Thoracic aorta (tissue), 2 donors: ENCODE data around the gene TGFB2. TPM values are rescaled to one million over a fixed set of nuclear protein-coding genes. Genes with fewer than 3 reads are reported as not detected.
A peak's percentile ranks its signal among the peaks of the same experiment; 100 is the strongest.

Experiments
- ATAC-seq: fragments of 150-250 bp; one replicate; pipeline ENCODE4 v1.8.0; 2017; ENCODE audit warnings: low read depth; ENCODE audit not compliant: insufficient number of reproducible peaks, low FRiP score
- DNase-seq: peaks from one replicate; pipeline ENCODE4 v3.0.0-alpha.2; 2020; ENCODE audit warnings: low spot score
- H3K27ac ChIP-seq, 2 donors: fragments of 200-600 bp; sonication (generic); 1 replicate in 1 of 2; 2 replicates in 1 of 2; pipeline ENCODE4 v1.5.1; 2016; ENCODE audit warnings: mild to moderate bottlenecking in 2 of 2, moderate library complexity in 2 of 2
- H3K27me3 ChIP-seq: fragments of 200-600 bp; sonication (generic); replicated peaks from 2 replicates; pipeline ENCODE4 v1.6.0; 2016; ENCODE audit warnings: mild to moderate bottlenecking; ENCODE audit not compliant: insufficient read depth
- H3K36me3 ChIP-seq: fragments of 200-600 bp; sonication (generic); one replicate; pipeline ENCODE4 v1.5.1; 2016
- H3K4me1 ChIP-seq, 2 donors: fragments of 200-600 bp; sonication (generic); 1 replicate in 1 of 2; 2 replicates in 1 of 2; pipeline versions ENCODE4 v1.5.1 to v1.6.0; 2016; ENCODE audit warnings: low read depth in 2 of 2, mild to moderate bottlenecking in 1 of 2; ENCODE audit not compliant: control insufficient read depth in 1 of 2
- H3K4me3 ChIP-seq: fragments of 200-600 bp; sonication (generic); 2 replicates; pipeline ENCODE4 v1.5.1; 2016; ENCODE audit warnings: mild to moderate bottlenecking
- H3K9me3 ChIP-seq: fragments of 200-600 bp; sonication (generic); 2 replicates; pipeline ENCODE4 v1.5.1; 2016
- total RNA-seq, 2 donors: library from RNA; depleted of rRNA; stranded (reverse); fragments of >200 nt; gene quantifications; one replicate each; pipeline versions ENCODE4 v1.1.0 to v1.2.3, GENCODE V29; 2016
- TF ChIP-seq, protein P1 (sequence below): fragments of 200-600 bp; sonication (generic); IDR thresholded peaks from one replicate; pipeline ENCODE4 v1.5.1; 2019; ENCODE audit warnings: antibody characterized with exemption

TGFB2 gene
- total RNA-seq, 2 donors from 2014 or later: 9.1 to 9.2 TPM

DNA sequence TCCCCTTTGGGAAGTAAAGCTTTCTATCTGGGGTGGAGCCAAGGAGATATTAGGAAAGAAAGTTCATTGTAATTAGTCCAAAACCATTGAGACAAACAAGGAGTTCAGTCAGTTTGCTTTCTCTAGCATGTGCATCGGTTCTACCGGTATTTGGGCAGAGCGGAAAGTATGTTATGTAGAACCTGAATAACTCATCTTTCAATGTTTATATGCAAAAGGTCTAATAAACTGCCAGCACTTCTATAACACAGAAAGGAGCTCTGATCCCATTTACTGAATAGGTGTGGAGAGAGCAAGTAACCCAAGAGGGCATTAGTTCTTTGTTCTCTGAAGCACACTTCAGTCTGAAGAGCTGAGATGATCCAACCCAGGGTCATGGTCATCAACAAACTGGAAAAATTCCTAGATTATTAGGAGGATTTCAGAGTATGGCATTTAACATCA, 3.5 kb downstream of the TGFB2 start:
- no peak for DNase-seq
- peak overlapping the region; percentile 78 to 86 for H3K27ac ChIP-seq
- peaks cover 28 to 43% of the 10 kb centered on the region in 2 donors for H3K4me1 ChIP-seq

DNA sequence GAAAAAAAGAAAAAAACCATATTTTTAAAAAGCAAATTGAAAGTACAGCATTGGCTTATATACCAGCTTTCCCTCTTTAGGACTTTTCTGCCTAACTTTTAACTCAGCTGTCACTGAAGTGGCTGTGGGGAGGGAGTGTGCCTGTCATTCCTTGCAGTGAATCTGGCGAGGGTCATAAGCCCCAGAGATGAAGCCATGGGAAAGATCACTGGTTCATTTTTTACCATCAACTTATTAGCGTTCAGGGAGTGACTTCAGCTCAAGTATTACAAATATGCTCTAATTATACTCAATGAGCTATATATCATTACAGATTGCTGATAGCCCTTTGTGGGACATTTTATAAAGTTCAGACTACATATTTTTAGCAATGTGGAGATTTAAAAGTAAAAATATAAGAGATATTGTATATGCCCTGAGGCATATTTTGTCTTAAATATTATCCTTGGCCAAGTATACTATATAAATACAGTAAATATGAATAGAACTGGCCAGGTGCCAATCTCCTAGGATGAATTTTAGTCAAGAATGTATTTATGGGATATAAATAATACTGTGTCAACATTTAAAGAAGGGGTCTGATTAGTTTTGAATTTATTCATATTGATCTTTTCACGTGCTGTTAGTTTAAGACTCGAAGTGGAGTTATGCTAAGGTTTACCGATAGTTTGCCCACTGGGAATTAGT, 4.4 kb downstream of the TGFB2 start:
- TF ChIP-seq, protein P1, sequence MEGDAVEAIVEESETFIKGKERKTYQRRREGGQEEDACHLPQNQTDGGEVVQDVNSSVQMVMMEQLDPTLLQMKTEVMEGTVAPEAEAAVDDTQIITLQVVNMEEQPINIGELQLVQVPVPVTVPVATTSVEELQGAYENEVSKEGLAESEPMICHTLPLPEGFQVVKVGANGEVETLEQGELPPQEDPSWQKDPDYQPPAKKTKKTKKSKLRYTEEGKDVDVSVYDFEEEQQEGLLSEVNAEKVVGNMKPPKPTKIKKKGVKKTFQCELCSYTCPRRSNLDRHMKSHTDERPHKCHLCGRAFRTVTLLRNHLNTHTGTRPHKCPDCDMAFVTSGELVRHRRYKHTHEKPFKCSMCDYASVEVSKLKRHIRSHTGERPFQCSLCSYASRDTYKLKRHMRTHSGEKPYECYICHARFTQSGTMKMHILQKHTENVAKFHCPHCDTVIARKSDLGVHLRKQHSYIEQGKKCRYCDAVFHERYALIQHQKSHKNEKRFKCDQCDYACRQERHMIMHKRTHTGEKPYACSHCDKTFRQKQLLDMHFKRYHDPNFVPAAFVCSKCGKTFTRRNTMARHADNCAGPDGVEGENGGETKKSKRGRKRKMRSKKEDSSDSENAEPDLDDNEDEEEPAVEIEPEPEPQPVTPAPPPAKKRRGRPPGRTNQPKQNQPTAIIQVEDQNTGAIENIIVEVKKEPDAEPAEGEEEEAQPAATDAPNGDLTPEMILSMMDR: no peak
- Histone ChIP-seq H3K27ac (peak overlapping the region; percentile 78 to 86), H3K36me3 (no peaks in the 10 kb centered on the region), H3K9me3 (no peaks in the 10 kb centered on the region), H3K4me3 (peak overlapping the region; percentile 83), H3K27me3 (no peaks in the 10 kb centered on the region), H3K4me1 (peaks cover 28 to 44% of the 10 kb centered on the region in 2 donors)
- DNase-seq: no peak
- ATAC-seq: no peak

More for the DNA sequence above, 3.5 kb downstream of the TGFB2 start:
- TF ChIP-seq, protein P1: no peak
- Histone ChIP-seq H3K9me3 (no peaks in the 10 kb centered on the region), H3K27me3 (no peaks in the 10 kb centered on the region), H3K36me3 (no peaks in the 10 kb centered on the region), H3K4me3 (peak overlapping the region; percentile 83)
- ATAC-seq: no peak

DNA sequence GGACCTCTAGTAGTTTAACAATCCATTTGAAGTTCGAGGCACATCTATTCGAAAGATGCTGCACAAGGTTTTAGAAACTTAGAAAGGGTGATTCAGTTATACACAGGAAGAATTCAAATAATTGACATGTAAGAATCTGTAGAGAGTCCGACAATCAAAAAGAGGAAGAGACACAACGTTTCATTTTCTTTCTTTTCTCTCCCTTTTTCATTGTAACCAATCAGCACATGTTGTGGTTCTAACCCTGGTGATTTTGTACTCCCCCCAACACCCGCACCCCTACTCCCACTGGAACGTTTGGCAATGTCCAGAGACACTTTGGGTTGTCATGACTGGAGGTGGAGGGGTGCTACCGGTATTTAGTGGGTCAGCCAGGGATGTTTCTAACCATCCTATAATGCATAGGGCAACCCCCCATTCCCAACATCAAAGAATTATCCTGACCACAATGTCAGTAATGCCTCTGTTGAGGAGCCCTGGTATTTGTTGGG, 4.9 kb downstream of the TGFB2 start:
- ATAC-seq: no peak

DNA sequence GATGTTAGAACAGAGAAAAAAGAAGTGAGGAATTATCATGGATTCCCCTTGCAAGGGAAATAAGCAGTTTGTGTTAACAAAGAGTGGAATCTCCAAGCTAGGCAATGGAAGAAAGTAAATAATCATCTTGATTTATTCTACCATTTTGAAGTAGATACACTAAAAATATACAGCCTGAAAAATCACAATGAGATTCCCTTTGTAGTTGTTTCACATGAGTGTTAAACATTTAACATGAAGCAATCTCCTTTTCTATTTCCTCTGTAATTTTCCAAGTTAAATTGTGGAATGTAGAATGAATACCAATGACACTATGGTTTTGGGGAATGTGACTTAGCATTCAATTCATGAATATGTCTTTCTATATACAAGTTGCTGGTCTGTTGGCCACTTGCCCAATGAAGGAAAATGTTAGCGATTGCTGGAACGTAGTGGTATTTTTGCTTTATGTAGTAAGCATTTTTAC, 5.7 kb downstream of the TGFB2 start:
- peak overlapping the region; percentile 78 to 79 for H3K27ac ChIP-seq
- ATAC-seq: no peak

More for the DNA sequence above, 4.9 kb downstream of the TGFB2 start:
- Histone ChIP-seq H3K4me3 (peak overlapping the region; percentile 83), H3K9me3 (no peaks in the 10 kb centered on the region), H3K27ac (peak overlapping the region; percentile 78 to 79), H3K36me3 (no peaks in the 10 kb centered on the region), H3K4me1 (peaks cover 28 to 44% of the 10 kb centered on the region in 2 donors), H3K27me3 (no peaks in the 10 kb centered on the region)
- TF ChIP-seq, protein P1: no peak
- no peak for DNase-seq

More for the DNA sequence above, 5.7 kb downstream of the TGFB2 start:
- no peaks in the 10 kb centered on the region for H3K27me3 ChIP-seq
- peaks cover 28 to 44% of the 10 kb centered on the region in 2 donors for H3K4me1 ChIP-seq
- H3K36me3 ChIP-seq: no peaks in the 10 kb centered on the region
- TF ChIP-seq, protein P1: no peak
- H3K9me3 ChIP-seq: no peaks in the 10 kb centered on the region
- DNase-seq: no peak
- H3K4me3 ChIP-seq: peak overlapping the region; percentile 83
